PC-3 (cell line): ENCODE measurements around the gene C5. TPM values are rescaled to one million over a fixed set of nuclear protein-coding genes. Genes with fewer than 3 reads are reported as not detected.

Experiments
- ATAC-seq: fragments of 200-7000 bp; cut with Tn5 transposase; 2 replicates; pipeline ENCODE4 v1.9.1; 2020; ENCODE audit warnings: mild to moderate bottlenecking, moderate library complexity
- BruUV-seq: library from RNA; stranded (reverse); fragments of 400-500 nt; replicated peaks from 2 replicates; lab custom pipeline; 2021; lab: Mats Ljungman, UMichigan
- CTCF ChIA-PET: fragments of 300-600 bp; sonication (Branson Sonifier 250); formaldehyde crosslinking; loops from one replicate; lab custom pipeline; 2022; ENCODE audit warnings: antibody characterized with exemption; lab: Charles Lee
- POLR2A ChIA-PET: fragments of 300-600 bp; sonication (Branson Sonifier 250); formaldehyde crosslinking; loops from one replicate; lab custom pipeline; 2022; ENCODE audit warnings: antibody characterized with exemption; ENCODE audit not compliant: unreplicated experiment; lab: Charles Lee
- DNase-seq: peaks from one replicate; pipeline ENCODE4 v3.0.0-alpha.2; 2015
- H2AFZ ChIP-seq: fragments of 300-600 bp; sonication (generic); 2 replicates; pipeline ENCODE4 v1.6.0; 2016; ENCODE audit warnings: antibody characterized with exemption, low read length
- H3F3A ChIP-seq: fragments of 300-600 bp; sonication (generic); one replicate; pipeline ENCODE4 v1.6.0; 2017; ENCODE audit warnings: antibody characterized with exemption, low read length, control low read depth, mild to moderate bottlenecking; ENCODE audit not compliant: unreplicated experiment
- H3K27ac ChIP-seq: fragments of 300-600 bp; sonication (generic); 2 replicates; pipeline ENCODE4 v1.5.1; 2016; ENCODE audit warnings: mild to moderate bottlenecking, low read length
- H3K27me3 ChIP-seq: fragments of 300-600 bp; sonication (generic); 2 replicates; pipeline ENCODE4 v1.6.1; 2016; ENCODE audit warnings: low read length, mixed read lengths
- H3K36me3 ChIP-seq: fragments of 300-600 bp; sonication (generic); 2 replicates; pipeline ENCODE4 v1.6.1; 2016; ENCODE audit warnings: low read depth, mixed run types, low read length, mixed read lengths
- H3K4me1 ChIP-seq: fragments of 300-600 bp; sonication (generic); 2 replicates; pipeline ENCODE4 v1.5.1; 2016; ENCODE audit warnings: low read length; ENCODE audit not compliant: insufficient read depth
- H3K4me2 ChIP-seq: fragments of 300-600 bp; sonication (generic); 2 replicates; pipeline ENCODE4 v1.6.0; 2016; ENCODE audit warnings: low read length
- H3K4me3 ChIP-seq: fragments of 300-600 bp; sonication (generic); 2 replicates; pipeline ENCODE4 v1.5.1; 2016; ENCODE audit warnings: mild to moderate bottlenecking, low read length, mixed read lengths
- H3K79me2 ChIP-seq: fragments of 300-600 bp; sonication (generic); 2 replicates; pipeline ENCODE4 v1.6.1; 2017; ENCODE audit warnings: low read length, mixed read lengths
- H3K9ac ChIP-seq: fragments of 300-600 bp; sonication (generic); 2 replicates; pipeline ENCODE4 v1.6.0; 2016; ENCODE audit warnings: mild to moderate bottlenecking, low read length
- H3K9me2 ChIP-seq: fragments of 300-600 bp; sonication (generic); replicated peaks from 2 replicates; pipeline ENCODE4 v1.6.1; 2016; ENCODE audit warnings: mixed run types, low read length, mixed read lengths
- H3K9me3 ChIP-seq: fragments of 300-600 bp; sonication (generic); 2 replicates; pipeline ENCODE4 v1.6.1; 2016; ENCODE audit warnings: low read length, mixed read lengths
- H4K20me1 ChIP-seq: fragments of 300-600 bp; sonication (generic); 2 replicates; pipeline ENCODE4 v1.6.1; 2016; ENCODE audit warnings: low read length, mixed read lengths
- CTCF ChIP-seq: fragments of 300-600 bp; sonication (generic); conservative IDR thresholded peaks from 2 replicates; pipeline ENCODE4 v1.5.1; 2017; ENCODE audit warnings: antibody characterized with exemption, low read depth, mild to moderate bottlenecking, low read length
- EZH2 ChIP-seq: fragments of 300-600 bp; sonication (generic); IDR thresholded peaks from one replicate; pipeline ENCODE4 v1.6.1; 2017; ENCODE audit warnings: antibody characterized with exemption, mild to moderate bottlenecking, low read length; ENCODE audit not compliant: unreplicated experiment
- EZH2phosphoT487 ChIP-seq: fragments of 300-600 bp; sonication (generic); IDR thresholded peaks from 2 replicates; pipeline ENCODE4 v1.6.1; 2018; ENCODE audit warnings: mild to moderate bottlenecking, antibody characterized with exemption, low read length, borderline replicate concordance
- intact Hi-C: fragments of 100-400 bp; cut with micrococcal nuclease; formaldehyde crosslinking; loops from 2 replicates; pipeline ENCODE4 v1.9.0; 2023
- total RNA-seq: library from RNA; depleted of rRNA; stranded (reverse); fragments of >200 nt; gene quantifications from 2 replicates; pipeline ENCODE4 v1.2.3, GENCODE V29; 2014

The C5 gene
- total RNA-seq, 1 experiment from 2014 or later = 2.9 TPM

- no peak overlapping the region for H2AFZ ChIP-seq
- no peaks in the 10 kb centered on the region for H3K9me3 ChIP-seq
- H3K27me3 ChIP-seq = no peaks in the 10 kb centered on the region
- POLR2A ChIA-PET = no interaction called here
- H4K20me1 ChIP-seq = no peaks in the 10 kb centered on the region
- DNase-seq (no peak), ATAC-seq (no peak)
- BruUV-seq = no TSS peak
- no peaks in the 10 kb centered on the region for H3K79me2 ChIP-seq
- no peak overlapping the region for H3K4me3 ChIP-seq
- TF ChIP-seq CTCF (no peak), EZH2 (no peak), EZH2phosphoT487 (no peak)
- no peak overlapping the region for H3K27ac ChIP-seq
- CTCF ChIA-PET = no interaction called here
- no peak overlapping the region for H3K9ac ChIP-seq
- no peaks in the 10 kb centered on the region for H3K36me3 ChIP-seq
- no peaks in the 10 kb centered on the region for H3K4me1 ChIP-seq
- H3K9me2 ChIP-seq = no peaks in the 10 kb centered on the region
- H3F3A ChIP-seq = no peaks in the 10 kb centered on the region
- intact Hi-C loops = no loop called here
- H3K4me2 ChIP-seq = no peak overlapping the region
These were observed 88.1 kb downstream of the C5 start for GRCh38 chr9:120961936-120962335.

- Histone ChIP-seq H3K79me2 (no peaks in the 10 kb centered on the region), H3K9me2 (no peaks in the 10 kb centered on the region), H3K9me3 (no peaks in the 10 kb centered on the region), H3K9ac (no peak overlapping the region), H3K27me3 (no peaks in the 10 kb centered on the region), H2AFZ (no peak overlapping the region), H3K27ac (no peak overlapping the region), H4K20me1 (no peaks in the 10 kb centered on the region), H3K4me1 (no peaks in the 10 kb centered on the region), H3K4me3 (no peak overlapping the region), H3K4me2 (no peak overlapping the region), H3F3A (no peaks in the 10 kb centered on the region), H3K36me3 (no peaks in the 10 kb centered on the region)
- ChIA-PET CTCF (no interaction called here), POLR2A (no interaction called here)
- intact Hi-C loops = no loop called here
- TF ChIP-seq CTCF (no peak), EZH2 (no peak)
- BruUV-seq = no TSS peak
- DNase-seq (no peak), ATAC-seq (no peak)
These were observed 90.1 kb downstream of the C5 start for GRCh38 chr9:120960001-120960400.

GRCh38 chr9:120956862-120957261 lies 93.2 kb downstream of the C5 start:
- TF ChIP-seq EZH2phosphoT487 (no peak), EZH2 (no peak), CTCF (no peak)
- no peak overlapping the region for H3K4me2 ChIP-seq
- no peaks in the 10 kb centered on the region for H3K9me3 ChIP-seq
- CTCF ChIA-PET = no interaction called here
- POLR2A ChIA-PET = no interaction called here
- intact Hi-C loops = no loop called here
- H3F3A ChIP-seq = no peaks in the 10 kb centered on the region
- H3K9ac ChIP-seq = no peak overlapping the region
- DNase-seq (no peak), ATAC-seq (no peak)
- no peaks in the 10 kb centered on the region for H3K36me3 ChIP-seq
- no peaks in the 10 kb centered on the region for H3K79me2 ChIP-seq
- no peaks in the 10 kb centered on the region for H3K9me2 ChIP-seq
- no peak overlapping the region for H2AFZ ChIP-seq
- no peak overlapping the region for H3K4me3 ChIP-seq
- no peak overlapping the region for H3K27ac ChIP-seq
- H3K27me3 ChIP-seq = no peaks in the 10 kb centered on the region
- H4K20me1 ChIP-seq = no peaks in the 10 kb centered on the region
- H3K4me1 ChIP-seq = no peaks in the 10 kb centered on the region
- BruUV-seq = no TSS peak
